GM23338 (cell line): ENCODE results near the gene DUSP19. TPM values are rescaled to one million over a fixed set of nuclear protein-coding genes. Genes with fewer than 3 reads are reported as not detected.

ENCODE experiments used
- EZH2 ChIP-seq: fragments of 200-600 bp; sonication (generic); IDR thresholded peaks from one replicate; pipeline ENCODE4 v1.8.0; 2017; ENCODE audit warnings: antibody characterized with exemption, mild to moderate bottlenecking, low read depth; ENCODE audit not compliant: unreplicated experiment
- JUNB ChIP-seq: IDR thresholded peaks from one replicate; pipeline ENCODE4 v1.6.1; 2016; ENCODE audit warnings: antibody characterized with exemption; ENCODE audit not compliant: unreplicated experiment
- NANOG ChIP-seq: IDR thresholded peaks from 2 replicates; pipeline ENCODE4 v1.6.1; 2016; ENCODE audit warnings: antibody characterized with exemption, borderline replicate concordance
- POLR2AphosphoS5 ChIP-seq: IDR thresholded peaks from 2 replicates; pipeline ENCODE4 v1.6.1; 2016; ENCODE audit warnings: antibody characterized with exemption, low read depth
- ZNF114 ChIP-seq: fragments of 250-450 bp; sonication (Bioruptor Pico); IDR thresholded peaks from 2 replicates; pipeline ENCODE4 v1.5.0; 2020; ENCODE audit warnings: mild to moderate bottlenecking, moderate library complexity
- polyA plus RNA-seq: library from polyadenylated mRNA; unstranded; fragments of >200 nt; fragmentation: Nextera tagmentation; extraction: Ambion mirVana; gene quantifications from 2 replicates; pipeline ENCODE4 v1.2.1, GENCODE V29; 2016
- total RNA-seq: library from RNA; depleted of rRNA; stranded (reverse); fragments of >200 nt; shearing (Covaris generic); gene quantifications from 2 replicates; pipeline ENCODE4 v1.2.3, GENCODE V29; 2014
- TF ChIP-seq, protein P1 (sequence below): fragments of 250-450 bp; sonication (Bioruptor Pico); IDR thresholded peaks from 2 replicates; pipeline ENCODE4 v1.5.0; 2020; ENCODE audit warnings: mild to moderate bottlenecking, moderate library complexity
- TF ChIP-seq, protein P2 (sequence below), 2 experiments: fragments of 200-600 bp in 1 of 2; sonication (generic) in 1 of 2; conservative IDR thresholded peaks; 2 replicates each; pipeline versions ENCODE4 v1.5.1 to v1.6.1; 2016 to 2017; ENCODE audit warnings: antibody characterized with exemption in 2 of 2, low read depth in 2 of 2, mild to moderate bottlenecking in 2 of 2, moderate library complexity in 1 of 2

Gene DUSP19
- total and polyA plus RNA-seq, 2 experiments from 2014 or later, result 1.9 to 2.8 TPM

DNA sequence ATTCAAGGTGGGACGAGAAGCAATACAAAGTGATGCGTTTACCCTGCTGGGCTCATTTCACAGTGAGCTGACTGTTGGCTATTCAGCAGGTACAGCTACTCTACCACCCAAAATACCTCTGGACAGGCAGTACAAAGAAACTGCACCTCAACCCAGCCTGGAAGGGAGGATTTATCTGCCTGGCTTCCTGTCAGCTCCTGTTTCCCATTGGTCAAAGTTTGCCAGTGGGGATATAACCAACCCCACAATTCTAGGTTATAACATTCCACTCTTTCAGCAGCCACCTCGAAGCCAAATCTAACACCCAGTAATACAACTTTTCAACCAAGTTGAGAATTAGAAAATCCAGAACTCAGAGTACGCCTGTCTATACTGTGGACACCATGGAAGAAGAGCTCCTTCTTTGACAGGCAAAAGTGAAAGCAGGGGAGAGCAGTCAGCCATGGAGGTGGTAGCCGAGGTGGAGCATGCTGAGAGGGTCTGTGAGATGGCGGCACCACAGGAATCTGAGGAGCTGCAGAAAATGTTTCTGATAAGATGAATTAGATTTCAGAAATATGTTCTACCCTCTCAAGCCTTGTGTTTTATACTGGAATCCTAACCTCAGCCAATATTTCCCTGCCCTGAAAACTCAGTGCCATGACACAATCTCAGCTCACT lies 10.8 kb downstream of the DUSP19 start (continued):
- TF ChIP-seq, protein P1, sequence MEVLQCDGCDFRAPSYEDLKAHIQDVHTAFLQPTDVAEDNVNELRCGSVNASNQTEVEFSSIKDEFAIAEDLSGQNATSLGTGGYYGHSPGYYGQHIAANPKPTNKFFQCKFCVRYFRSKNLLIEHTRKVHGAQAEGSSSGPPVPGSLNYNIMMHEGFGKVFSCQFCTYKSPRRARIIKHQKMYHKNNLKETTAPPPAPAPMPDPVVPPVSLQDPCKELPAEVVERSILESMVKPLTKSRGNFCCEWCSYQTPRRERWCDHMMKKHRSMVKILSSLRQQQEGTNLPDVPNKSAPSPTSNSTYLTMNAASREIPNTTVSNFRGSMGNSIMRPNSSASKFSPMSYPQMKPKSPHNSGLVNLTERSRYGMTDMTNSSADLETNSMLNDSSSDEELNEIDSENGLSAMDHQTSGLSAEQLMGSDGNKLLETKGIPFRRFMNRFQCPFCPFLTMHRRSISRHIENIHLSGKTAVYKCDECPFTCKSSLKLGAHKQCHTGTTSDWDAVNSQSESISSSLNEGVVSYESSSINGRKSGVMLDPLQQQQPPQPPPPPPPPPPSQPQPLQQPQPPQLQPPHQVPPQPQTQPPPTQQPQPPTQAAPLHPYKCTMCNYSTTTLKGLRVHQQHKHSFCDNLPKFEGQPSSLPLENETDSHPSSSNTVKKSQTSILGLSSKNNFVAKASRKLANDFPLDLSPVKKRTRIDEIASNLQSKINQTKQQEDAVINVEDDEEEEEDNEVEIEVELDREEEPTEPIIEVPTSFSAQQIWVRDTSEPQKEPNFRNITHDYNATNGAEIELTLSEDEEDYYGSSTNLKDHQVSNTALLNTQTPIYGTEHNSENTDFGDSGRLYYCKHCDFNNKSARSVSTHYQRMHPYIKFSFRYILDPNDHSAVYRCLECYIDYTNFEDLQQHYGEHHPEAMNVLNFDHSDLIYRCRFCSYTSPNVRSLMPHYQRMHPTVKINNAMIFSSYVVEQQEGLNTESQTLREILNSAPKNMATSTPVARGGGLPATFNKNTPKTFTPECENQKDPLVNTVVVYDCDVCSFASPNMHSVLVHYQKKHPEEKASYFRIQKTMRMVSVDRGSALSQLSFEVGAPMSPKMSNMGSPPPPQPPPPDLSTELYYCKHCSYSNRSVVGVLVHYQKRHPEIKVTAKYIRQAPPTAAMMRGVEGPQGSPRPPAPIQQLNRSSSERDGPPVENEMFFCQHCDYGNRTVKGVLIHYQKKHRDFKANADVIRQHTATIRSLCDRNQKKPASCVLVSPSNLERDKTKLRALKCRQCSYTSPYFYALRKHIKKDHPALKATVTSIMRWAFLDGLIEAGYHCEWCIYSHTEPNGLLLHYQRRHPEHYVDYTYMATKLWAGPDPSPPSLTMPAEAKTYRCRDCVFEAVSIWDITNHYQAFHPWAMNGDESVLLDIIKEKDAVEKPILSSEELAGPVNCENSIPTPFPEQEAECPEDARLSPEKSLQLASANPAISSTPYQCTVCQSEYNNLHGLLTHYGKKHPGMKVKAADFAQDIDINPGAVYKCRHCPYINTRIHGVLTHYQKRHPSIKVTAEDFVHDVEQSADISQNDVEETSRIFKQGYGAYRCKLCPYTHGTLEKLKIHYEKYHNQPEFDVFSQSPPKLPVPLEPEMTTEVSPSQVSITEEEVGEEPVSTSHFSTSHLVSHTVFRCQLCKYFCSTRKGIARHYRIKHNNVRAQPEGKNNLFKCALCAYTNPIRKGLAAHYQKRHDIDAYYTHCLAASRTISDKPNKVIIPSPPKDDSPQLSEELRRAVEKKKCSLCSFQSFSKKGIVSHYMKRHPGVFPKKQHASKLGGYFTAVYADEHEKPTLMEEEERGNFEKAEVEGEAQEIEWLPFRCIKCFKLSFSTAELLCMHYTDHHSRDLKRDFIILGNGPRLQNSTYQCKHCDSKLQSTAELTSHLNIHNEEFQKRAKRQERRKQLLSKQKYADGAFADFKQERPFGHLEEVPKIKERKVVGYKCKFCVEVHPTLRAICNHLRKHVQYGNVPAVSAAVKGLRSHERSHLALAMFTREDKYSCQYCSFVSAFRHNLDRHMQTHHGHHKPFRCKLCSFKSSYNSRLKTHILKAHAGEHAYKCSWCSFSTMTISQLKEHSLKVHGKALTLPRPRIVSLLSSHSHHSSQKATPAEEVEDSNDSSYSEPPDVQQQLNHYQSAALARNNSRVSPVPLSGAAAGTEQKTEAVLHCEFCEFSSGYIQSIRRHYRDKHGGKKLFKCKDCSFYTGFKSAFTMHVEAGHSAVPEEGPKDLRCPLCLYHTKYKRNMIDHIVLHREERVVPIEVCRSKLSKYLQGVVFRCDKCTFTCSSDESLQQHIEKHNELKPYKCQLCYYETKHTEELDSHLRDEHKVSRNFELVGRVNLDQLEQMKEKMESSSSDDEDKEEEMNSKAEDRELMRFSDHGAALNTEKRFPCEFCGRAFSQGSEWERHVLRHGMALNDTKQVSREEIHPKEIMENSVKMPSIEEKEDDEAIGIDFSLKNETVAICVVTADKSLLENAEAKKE, result no peak
- no peak for TF ChIP-seq EZH2
- no peak for TF ChIP-seq ZNF114 (CRISPR knock-in tag)
- TF ChIP-seq POLR2AphosphoS5, result no peak
- TF ChIP-seq, protein P2, sequence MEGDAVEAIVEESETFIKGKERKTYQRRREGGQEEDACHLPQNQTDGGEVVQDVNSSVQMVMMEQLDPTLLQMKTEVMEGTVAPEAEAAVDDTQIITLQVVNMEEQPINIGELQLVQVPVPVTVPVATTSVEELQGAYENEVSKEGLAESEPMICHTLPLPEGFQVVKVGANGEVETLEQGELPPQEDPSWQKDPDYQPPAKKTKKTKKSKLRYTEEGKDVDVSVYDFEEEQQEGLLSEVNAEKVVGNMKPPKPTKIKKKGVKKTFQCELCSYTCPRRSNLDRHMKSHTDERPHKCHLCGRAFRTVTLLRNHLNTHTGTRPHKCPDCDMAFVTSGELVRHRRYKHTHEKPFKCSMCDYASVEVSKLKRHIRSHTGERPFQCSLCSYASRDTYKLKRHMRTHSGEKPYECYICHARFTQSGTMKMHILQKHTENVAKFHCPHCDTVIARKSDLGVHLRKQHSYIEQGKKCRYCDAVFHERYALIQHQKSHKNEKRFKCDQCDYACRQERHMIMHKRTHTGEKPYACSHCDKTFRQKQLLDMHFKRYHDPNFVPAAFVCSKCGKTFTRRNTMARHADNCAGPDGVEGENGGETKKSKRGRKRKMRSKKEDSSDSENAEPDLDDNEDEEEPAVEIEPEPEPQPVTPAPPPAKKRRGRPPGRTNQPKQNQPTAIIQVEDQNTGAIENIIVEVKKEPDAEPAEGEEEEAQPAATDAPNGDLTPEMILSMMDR (conservative IDR thresholded peaks at IDR 0.05; ENCODE audit: low read depth in 2 of 2), result no peak
- TF ChIP-seq JUNB, result no peak
- TF ChIP-seq NANOG, result no peak
